WI38 (cell line): Measurements from ENCODE around the gene RCVRN.

Experiments used
- H3K4me3 ChIP-seq: 2 replicates; pipeline ENCODE4 v1.5.1; 2011; ENCODE audit warnings: low read depth, mild to moderate bottlenecking, control low read depth, low read length
- TF ChIP-seq, protein P1 (sequence below): IDR thresholded peaks from 2 replicates; pipeline ENCODE4 v1.5.1; 2012; ENCODE audit warnings: low read depth, mild to moderate bottlenecking, control low read depth, low read length

The RCVRN gene

DNA sequence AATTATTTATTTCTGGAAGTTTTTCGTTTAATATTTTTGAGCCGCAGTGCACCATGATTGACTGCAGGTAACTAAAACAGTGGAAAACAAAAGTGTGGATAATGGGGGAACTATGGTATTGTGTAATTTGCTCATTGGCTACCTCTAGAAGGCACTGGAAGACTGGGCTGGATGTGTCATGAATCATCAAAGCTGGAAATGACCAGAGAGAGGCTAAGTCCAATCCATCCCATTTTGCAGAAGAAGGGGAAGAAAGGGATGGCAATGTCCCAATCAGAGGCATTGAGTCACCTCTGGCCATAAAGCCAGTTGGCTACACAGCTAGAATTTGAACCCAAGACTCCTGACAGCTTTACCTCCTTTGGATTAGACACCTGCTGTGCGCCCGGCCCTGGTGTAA is 50.0 kb downstream of the RCVRN start:
- H3K4me3 ChIP-seq, result no peak overlapping the region
- TF ChIP-seq, protein P1, sequence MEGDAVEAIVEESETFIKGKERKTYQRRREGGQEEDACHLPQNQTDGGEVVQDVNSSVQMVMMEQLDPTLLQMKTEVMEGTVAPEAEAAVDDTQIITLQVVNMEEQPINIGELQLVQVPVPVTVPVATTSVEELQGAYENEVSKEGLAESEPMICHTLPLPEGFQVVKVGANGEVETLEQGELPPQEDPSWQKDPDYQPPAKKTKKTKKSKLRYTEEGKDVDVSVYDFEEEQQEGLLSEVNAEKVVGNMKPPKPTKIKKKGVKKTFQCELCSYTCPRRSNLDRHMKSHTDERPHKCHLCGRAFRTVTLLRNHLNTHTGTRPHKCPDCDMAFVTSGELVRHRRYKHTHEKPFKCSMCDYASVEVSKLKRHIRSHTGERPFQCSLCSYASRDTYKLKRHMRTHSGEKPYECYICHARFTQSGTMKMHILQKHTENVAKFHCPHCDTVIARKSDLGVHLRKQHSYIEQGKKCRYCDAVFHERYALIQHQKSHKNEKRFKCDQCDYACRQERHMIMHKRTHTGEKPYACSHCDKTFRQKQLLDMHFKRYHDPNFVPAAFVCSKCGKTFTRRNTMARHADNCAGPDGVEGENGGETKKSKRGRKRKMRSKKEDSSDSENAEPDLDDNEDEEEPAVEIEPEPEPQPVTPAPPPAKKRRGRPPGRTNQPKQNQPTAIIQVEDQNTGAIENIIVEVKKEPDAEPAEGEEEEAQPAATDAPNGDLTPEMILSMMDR, result no peak

GRCh38 chr17:9854255-9854654 is 50.8 kb downstream of the RCVRN start:
- TF ChIP-seq, protein P1, result no peak
- no peak overlapping the region for H3K4me3 ChIP-seq

DNA sequence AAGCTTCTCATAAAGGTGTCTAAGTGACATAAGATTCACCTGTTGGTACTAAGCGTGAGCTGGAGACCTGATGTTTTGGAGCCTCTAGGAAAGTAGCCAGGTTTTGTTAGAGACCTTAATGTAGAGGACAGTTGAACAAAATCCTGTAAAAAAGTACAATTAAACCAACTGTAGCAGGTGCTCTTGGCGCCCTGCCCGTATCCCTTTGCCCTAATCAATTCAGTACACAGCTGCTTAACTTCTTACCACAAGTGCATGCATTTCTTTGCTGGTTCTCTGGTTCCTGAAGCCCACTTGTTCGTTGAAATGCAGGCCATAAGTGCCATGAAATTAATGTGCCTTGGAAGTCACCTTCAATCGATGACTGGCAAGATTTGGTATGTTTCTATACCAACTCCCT is 54.9 kb downstream of the RCVRN start:
- H3K4me3 ChIP-seq, result no peak overlapping the region
- TF ChIP-seq, protein P1, result no peak
